ENCODE results near the gene RNF149.

The RNF149 gene

GRCh38 chr2:101293544-101293943 is 15.0 kb downstream of the RNF149 start:
- DNase-seq, result no peak

DNA sequence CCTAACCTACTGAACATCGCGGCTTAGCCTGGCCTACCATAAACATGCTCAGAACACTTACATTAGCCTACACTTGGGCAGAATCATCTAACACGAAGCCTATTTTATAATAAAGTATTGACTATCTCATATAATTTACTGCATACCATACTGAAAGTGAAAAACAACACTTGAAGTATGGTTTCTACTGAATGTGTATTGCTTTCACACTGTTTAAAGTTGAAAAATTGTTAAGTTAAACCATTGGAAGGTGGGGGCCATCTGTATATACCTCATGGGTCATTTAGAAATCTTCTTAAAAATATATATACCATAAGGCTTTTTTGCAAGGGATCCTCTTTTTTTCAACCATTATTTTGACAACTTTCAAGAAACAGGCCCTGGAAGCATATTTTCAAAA is 16.5 kb downstream of the RNF149 start:
- no peak for DNase-seq

GRCh38 chr2:101290711-101291110 is 17.8 kb downstream of the RNF149 start:
- no peak for DNase-seq

GRCh38 chr2:101287303-101287702 is 21.2 kb downstream of the RNF149 start:
- DNase-seq, result no peak

DNA sequence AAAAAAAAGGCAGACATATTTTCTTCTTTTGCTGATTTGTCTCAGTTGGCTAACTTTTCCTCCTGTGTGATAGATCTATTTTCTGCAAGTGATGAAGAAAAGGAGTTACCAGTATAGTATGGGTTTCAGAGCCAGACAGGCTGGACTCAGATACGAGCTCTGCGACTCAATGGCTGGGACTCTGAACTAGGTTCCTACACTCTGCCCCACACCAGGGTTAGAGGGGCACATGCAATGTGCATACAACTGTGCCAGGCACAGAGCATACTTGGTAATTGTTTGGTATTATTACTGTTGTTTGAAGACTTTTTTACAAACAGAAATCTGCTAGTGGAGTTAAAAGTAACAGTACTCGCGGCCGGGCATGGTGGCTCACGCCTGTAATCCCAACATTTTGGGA is 21.8 kb downstream of the RNF149 start:
- no peak for DNase-seq

DNA sequence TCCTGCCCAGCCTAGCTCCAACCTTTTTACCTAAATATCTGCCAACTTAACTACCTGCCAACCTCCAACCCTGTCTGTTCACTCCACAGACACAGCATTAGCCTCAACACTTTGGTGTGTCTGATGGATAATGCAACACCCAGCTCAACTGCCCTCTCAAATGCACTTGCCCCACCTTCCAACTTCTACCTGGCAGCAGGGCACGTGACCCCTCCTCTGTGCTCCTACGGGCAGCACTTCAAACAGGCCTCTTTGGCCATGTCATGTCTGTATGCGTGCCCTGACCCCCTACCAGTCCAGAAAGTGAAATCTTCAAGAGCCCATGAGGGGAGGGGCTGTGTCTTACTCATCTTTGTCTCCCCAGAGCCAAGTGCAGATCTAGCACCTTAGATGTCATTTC is 25.5 kb downstream of the RNF149 start:
- DNase-seq, result no peak

GRCh38 chr2:101281482-101281881 is 27.0 kb downstream of the RNF149 start:
- DNase-seq, result no peak

DNA sequence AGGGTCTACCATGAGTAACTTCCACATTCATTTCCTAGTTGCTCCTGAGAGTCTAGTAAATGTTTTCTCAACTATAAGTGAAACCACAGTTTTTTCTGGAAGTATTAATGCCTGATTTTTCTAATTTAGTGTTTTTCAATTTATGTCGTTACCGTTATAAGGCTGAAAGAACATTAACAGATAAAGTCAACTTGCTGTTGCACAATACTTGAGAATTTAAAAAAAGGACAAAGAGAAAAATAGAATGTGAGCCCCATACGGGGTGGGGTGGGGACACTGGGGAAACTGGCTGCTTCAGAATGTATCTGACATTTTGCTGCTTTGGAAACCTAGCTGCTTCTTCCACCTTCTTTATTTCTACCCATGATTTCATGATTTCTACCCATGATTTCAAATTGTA is 29.6 kb downstream of the RNF149 start:
- DNase-seq, result no peak

- DNase-seq, result no peak
These were observed 31.4 kb downstream of the RNF149 start for GRCh38 chr2:101277111-101277510.

DNA sequence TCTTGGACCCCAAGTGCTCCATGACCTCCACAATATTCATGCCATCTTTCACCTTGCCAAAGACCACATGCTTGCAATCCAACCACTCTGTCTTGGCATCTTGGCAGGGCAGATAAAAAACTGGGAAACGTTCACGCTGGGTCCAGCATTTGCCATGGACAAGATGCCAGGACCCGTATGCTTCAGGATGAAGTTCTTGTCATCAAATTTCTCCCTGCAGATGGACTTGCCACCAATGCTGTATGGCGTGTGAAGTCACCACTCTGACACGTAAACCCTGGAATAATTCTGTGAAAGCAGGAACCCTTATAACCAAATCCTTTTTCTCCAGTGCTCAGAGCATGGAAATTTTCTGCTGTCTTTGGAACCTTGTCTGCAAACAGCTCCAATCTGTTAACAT is 34.4 kb downstream of the RNF149 start:
- DNase-seq, result no peak

DNA sequence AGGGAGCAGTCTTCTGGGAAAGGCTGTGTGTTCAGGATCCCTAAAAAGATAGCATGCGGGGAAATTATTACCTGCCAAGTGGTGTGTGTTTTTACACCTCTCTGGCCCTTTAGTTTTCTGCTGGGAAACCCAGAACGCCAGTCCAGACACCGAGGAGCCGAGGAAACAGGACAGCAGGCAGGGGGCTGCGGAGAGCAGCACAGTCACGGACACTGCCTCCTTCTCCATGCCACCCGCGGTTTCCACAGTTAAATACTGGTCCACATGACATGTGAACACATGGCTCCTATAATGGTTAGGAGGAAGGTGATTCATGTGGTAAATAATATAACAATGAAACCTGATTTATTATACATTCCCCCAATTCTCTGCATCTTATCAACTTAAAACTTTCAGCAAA is 35.4 kb downstream of the RNF149 start:
- DNase-seq, result no peak

DNA sequence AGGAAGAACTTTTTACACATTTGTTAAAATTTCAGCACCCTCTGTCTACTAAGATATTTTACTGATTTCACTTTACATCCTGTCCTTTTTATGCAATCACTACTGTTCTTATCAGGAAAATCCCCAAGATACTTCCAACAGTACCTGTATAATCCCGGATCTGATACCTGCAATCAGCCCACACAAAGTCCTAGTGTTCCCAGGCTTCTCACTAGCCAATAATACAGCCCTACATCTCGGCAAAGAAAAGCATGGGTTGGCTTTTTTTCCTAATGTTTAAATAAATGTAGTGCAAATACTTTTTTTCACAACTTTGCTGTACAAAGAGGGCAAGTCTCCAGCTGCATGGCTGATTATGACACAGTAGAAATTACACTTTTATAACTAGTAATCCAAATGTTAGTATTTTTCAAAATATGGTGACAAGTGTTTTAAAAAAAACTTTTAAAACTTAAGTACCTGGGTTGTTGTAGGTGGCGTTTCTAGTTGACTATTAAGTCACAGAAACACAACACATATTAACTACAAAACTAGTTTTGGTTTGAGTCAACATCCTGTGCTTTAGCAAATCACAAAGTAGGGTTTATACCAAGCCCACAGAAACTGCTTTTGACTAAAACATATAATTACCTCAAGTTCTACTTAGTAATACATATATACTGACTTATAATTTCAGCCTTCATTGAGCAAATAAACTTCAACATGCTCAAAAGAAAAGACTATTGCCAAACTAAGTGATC is 36.3 kb downstream of the RNF149 start:
- DNase-seq, result no peak

DNA sequence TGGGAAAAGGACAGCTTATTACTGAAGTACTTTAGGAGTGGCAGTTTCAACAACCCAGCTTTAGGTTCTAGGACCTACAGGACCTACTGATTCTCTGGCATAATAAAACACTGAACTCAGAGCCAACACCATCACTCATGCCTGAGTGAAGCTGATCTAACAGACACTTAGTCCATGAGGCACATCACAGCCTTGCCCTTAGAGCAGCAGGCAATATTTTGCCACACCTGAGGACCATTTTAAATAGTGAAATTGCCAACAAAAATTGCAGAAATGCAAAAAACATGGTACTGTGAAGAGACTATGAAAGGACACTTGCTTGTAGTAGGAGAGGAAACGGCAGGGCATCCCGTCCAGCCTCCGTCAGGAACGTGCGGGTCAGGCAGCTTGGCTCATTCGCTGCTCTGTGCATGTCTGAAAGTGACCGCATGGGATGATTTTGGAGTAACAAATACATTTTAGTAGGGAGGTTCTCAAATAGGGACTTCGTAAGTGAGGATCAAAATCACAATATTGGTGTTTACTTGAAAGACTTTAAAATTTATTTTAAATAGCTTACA is 37.7 kb downstream of the RNF149 start:
- no peak for DNase-seq

GRCh38 chr2:101267671-101268656 is 40.5 kb downstream of the RNF149 start:
- no peak for DNase-seq

- DNase-seq, result no peak
These were observed 42.5 kb downstream of the RNF149 start for GRCh38 chr2:101265893-101266499.

GRCh38 chr2:101264360-101264939 is 44.1 kb downstream of the RNF149 start:
- DNase-seq, result no peak

- no peak for DNase-seq
These were observed 45.1 kb downstream of the RNF149 start for GRCh38 chr2:101263377-101263800.

- no peak for DNase-seq
These were observed 46.4 kb downstream of the RNF149 start for GRCh38 chr2:101262142-101262541.

GRCh38 chr2:101258804-101259203 is 49.7 kb downstream of the RNF149 start:
- DNase-seq, result no peak

GRCh38 chr2:101256316-101256715 is 52.2 kb downstream of the RNF149 start:
- DNase-seq, result no peak

- DNase-seq, result no peak
These were observed 53.0 kb downstream of the RNF149 start for GRCh38 chr2:101255501-101255900.

DNA sequence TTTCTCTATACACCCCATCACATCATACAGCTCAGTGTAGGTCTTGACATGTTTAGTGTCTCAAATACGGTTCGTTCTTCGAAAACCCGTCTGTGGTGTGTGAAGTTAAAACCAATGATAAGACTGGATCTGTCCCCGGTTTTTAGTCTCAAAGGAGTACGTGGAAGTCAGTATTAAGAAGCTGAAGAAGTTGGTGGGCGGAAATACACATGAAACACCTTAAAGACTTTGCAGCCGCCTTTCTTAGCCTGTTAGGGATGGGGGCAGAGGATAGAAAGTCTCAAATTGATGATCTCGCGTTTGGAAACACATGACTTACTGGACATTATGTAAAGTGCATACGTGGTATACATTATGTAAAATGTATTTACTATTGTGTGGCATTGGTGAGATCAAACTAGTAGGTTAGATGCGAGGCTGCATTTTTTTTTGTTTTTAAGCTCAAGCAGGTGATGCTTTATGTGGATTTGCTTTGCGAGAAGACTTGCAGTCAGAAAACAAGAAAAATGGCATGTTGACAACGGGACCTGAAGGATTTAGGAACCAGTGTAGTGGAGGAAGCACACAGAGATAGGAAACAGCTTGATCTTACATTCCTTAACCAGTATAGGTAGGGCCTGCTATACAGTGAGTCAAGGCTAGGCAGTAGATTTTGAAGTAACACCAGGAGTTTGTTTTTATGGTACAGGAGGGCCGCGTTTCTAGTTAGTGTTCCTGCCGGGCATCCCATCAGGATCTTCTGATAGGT is 54.6 kb downstream of the RNF149 start:
- DNase-seq, result no peak

All from NCI-H2227 treated with DMSO at 0.1 percent for 48 hours (cell line).